ENCODE data around the gene NAA10.

NAA10 gene

DNA sequence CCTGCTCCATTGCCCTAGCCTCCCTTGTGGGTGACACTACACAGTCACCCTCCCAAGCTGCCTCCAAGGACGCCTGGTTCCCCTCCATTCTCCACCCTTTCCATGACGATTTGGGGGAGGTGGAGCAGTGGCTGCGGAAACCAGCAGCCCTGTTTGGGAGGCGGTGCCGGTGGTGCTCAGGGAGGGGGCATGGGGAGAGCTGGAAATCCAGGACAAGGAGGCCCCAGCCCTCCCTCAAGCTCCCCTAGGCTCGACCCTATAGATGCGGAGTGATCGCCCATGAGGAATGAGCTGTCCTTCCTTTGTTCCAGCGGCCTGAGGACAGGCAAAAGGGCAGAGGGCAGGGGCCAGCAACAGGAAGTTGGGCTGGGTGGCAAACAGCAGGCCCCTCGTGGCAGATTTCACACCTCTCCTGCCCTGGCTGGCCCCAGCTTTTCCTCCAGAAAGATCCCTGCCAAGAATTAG, 13.2 kb upstream of the NAA10 start:
- DNase-seq = no peak

GRCh38 chrX:153947009-153947769, 12.4 kb upstream of the NAA10 start:
- DNase-seq = peak; percentile 76

GRCh38 chrX:153945956-153946943, 11.4 kb upstream of the NAA10 start:
- DNase-seq = no peak

- no peak for DNase-seq
These were observed 9.9 kb upstream of the NAA10 start for GRCh38 chrX:153944800-153945150.

DNA sequence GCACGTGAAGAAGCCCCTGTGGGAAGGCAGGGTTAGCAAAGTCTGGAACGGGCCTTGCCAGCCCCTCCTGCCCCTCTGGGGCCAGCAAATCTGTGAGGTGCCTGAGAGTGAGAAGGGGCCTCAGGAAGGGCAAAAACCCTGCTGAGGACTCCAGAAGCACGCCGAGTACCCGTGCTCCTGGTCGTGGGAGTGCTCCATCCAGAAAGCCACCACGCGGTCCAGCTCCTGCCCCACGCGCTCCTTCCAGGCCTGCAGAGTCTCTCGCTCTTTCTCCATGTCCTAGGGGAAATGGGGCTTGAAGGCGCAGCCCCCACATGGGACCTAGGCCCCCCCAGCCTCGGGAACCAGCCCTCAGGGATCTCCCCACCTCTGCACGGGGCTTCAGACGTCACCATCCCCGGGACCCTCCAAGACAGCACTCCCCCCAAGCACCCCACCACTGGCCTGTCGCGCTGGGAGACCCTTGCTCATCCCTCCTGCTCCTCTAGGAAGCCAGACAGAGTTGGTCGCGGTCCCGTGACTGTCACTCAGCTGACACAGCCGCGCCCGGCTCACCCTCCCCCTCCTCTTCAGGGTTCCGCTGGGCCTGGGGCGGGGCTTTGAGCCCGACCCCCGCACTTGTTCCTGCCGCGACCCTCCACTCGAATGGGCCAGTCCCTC, 9.4 kb upstream of the NAA10 start, which contains the start of gene RENBP:
Gene RENBP, minus strand, starts transcription at position 504 of the 660 bp plus-strand sequence. Its CDS starts 33 bp downstream, at position 471.
- DNase-seq = no peak

GRCh38 chrX:153941336-153942252, 6.8 kb upstream of the NAA10 start:
- DNase-seq = no peak

DNA sequence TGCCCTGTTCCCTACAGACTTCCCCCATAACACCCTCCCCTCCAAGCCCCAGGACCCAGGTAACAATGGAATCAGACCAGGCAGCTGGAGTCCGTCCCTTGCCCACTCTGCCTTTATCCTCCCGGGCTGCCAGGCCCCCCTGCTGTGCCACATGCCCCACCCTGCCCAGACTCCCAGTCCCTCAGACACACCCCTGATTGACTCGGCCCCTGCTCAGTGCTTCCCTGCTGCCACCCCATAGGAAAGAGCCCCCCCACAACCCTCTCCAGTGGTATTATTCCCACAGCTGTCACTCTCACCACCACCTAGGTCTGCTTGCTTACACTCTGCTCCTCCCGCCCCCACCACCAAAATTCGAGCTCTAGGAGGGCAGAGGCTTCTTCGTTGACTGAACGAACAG, 4.7 kb upstream of the NAA10 start:
- no peak for DNase-seq

DNA sequence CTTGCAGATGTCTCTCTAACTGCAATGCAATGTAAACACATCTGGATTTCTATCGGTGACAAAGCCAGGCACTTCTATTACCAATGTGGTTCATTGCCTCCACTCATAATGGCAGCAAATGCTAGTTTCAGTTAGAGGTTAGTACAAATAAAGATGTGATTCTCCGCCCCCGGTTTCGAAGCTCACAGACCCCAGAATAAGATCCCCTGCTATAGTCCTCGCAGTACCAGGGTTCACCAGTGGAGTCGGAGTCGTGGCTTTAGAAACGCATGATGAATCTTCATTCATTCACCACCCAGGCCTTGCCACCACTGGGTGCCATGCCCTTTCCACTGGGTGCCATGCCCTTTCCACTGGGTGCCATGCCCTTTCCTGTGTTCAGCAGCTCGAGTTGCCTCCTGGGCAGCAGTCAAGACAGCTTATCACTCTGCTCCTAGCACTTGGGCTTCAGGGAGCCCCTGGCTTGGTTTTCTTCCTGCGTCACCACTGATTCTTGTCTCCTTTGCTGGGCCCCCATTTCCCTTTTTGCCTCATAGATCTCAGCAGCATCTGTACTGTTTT, 3.5 kb upstream of the NAA10 start:
- no peak for DNase-seq

- no peak for DNase-seq
These were observed 2.2 kb upstream of the NAA10 start for GRCh38 chrX:153937056-153937455.

DNA sequence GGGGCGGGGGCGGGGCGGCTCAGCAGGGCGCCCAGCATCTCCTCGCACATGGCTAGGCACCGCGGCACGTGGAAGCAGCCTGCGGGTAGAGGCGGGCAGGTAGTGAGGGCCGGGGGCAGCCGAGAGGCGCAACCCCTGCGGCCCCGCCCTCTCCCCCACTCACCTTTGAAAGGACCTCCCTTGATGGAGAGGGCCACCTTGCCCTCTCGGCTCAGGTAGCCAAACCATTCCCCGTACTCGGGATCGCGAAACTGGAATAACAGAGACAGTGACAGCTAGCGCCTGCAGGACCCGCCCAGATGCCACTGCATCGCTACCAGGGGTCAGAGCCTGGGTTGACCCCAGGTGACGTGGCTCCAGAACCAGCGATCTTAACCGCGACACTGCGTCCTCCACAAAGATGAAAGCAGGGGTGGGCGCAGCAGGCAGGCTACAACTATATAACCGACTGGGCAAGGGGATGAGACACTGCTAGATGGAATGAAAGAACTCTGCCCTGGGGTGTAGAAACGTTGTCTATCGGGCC, 552 bp upstream of the NAA10 start:
- DNase-seq = no peak

DNA sequence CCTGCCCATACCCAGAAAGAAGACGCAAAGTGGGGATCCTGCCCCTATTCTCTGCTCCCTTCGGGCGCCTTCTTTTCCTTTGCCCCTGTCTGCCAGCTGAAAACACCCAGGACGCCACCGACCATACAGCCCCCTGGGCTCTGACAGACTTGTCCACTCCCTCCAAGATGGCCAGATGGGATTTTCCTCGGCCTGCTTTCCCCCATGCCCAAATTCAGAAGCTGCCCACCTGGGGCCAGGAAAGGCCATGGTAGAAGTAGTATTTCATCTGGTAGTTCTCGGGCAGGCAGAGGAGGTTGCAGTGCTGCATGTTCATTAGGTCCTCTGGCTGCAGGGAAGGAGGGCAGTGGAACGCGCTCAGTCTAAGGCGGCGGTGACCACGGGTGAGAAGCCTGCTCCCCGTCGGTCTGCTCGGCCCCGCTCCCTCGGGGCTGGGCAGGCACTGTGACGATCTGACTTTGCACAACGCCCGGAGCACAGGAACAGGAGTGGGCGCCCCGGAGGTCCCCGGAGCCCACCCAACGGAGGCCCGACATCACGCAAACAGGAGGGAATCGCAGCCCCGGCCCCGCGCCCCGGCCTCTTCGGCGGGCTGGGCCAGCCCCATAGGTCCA, 582 bp downstream of the NAA10 start:
- DNase-seq = no peak

DNA sequence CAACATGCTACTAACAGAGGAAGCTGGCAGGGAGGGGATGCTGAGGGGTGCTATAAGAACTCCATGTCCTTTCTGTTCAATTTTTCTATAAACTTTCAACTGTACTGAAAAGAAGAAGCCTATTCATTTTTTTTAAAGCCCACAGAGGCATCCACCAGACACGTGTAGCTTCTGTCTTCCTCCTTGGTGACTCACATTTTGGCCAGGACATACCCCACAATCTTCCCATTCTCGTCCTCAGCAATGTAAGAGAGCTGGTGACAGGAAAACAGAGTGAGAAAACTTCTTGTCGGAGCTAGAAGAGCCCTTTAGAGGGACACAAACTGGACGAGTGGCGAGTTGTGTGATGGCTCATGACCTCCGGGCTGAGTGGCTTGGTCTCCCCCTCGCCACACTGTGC, 1.1 kb downstream of the NAA10 start:
- peak; percentile 54 for DNase-seq

GRCh38 chrX:153932220-153932915, 2.5 kb downstream of the NAA10 start:
- no peak for DNase-seq

DNA sequence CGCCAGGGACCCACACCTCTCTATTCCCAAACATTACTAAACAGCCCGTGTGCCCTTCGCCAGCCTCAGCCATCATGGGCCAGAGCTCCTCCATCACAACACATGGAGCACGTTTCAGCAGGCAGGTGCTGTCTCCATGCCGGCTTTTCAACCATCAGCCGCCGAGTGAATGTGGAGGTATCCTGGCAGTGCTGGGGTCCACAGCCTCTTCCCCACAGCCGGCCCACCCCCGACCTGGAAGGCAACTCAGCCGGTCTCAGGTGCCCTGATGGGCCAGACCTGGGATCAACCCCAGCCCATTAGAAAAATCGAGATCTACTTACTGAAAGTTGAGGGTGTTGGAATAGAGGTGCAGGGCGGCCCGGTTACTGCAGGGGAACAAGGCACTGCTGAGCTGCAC, 3.1 kb downstream of the NAA10 start:
- no peak for DNase-seq

GRCh38 chrX:153931151-153931550, 3.7 kb downstream of the NAA10 start:
- no peak for DNase-seq

DNA sequence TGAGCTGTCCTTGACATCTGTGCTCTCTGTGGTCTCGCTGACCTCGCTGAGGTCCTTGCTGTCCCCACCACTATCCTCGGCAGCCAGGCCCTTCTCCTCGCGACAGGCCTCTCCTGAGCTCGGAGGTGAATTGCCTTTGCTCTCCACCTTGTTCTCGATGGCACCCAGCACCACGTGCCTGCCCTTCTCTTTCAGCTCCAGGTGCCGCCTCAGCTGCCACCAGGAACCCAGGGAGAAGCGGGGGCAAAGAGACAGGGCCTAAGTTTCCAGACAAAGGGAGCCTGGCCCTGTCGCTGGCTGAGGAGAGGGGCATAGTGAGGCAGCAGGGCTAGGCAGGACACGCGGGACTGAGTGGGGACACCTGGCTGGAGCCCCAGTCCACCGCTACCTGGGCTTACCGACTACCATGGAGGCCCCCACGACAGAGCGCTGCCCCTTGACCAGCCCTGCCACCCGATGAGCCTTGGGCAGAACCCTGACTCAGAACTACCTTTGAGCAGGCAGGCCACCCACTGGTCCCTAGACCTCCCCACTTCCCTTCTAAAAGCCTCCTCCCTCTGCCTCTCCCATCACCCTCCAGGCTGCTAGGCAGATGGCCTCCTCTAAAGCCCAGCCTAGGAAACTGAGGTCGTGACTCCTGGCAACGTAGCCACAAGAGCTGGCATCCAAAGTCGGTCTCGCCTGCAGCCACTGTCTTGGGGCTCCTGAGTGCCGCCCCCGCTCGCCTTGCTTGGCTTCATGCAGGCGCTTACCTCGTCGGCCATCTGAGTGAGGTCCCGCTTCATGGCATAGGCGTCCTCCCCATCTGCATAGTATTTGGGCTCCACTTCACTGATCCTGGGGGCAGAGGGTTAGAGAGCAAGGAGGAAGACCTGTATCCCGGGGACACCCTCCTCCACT, 4.6 kb downstream of the NAA10 start:
- DNase-seq = no peak

- DNase-seq = no peak
These were observed 5.3 kb downstream of the NAA10 start for GRCh38 chrX:153929576-153929975.

GRCh38 chrX:153928846-153929245, 6.0 kb downstream of the NAA10 start:
- no peak for DNase-seq
